Measurements from ENCODE around the gene FBLN5.

DNA sequence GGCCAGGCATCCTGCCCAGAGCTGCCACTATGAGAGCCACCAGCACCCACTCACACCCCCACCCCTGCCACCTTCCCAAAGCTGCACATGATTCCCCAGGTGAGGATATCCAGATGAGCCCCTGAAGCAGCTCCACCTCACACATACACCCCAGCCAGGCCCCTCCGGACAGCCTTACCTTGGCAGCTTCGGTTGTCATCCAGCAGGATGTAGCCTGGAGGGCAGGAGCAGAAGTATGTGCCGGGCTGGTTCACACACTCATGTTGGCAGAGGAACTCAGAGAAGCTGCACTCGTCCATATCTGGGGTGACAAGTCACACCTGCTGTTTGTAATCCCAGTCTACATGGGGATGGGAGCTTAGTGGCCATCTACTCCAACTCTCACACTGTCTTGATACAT lies 64.7 kb downstream of the FBLN5 start:
- TF ChIP-seq CTCF (conservative IDR thresholded peaks at IDR 0.05; ENCODE audit: low read depth, low read length) (no peak), CHD1 (IDR thresholded peaks at IDR 0.05; ENCODE audit: low read depth, low read length) (no peak), BHLHE40 (IDR thresholded peaks at IDR 0.05; ENCODE audit: low read depth, low read length) (no peak), USF2 (IDR thresholded peaks at IDR 0.05; ENCODE audit: low read depth, low read length) (no peak), POLR2A (IDR thresholded peaks at IDR 0.05; ENCODE audit: low read depth, low read length) (no peak), NFE2L2 (IDR thresholded peaks at IDR 0.05; ENCODE audit: low read depth, low read length) (no peak), RAD21 (IDR thresholded peaks at IDR 0.05; ENCODE audit: low read length) (no peak), MAFK (IDR thresholded peaks at IDR 0.05; ENCODE audit: low read depth, low read length) (no peak), SMC3 (IDR thresholded peaks at IDR 0.05; ENCODE audit: low read depth, low read length) (no peak), RCOR1 (IDR thresholded peaks at IDR 0.05; ENCODE audit: insufficient replicate concordance, low read length) (no peak), RFX5 (IDR thresholded peaks at IDR 0.05; ENCODE audit: low read depth, low read length) (no peak)

All from IMR-90 (cell line).